ENCODE measurements around the gene FRK. TPM values are rescaled to one million over a fixed set of nuclear protein-coding genes. Genes with fewer than 3 reads are reported as not detected.

Gene FRK
- total and polyA plus RNA-seq, 2 experiments from 2014 or later: 0.45 to 0.71 TPM

DNA sequence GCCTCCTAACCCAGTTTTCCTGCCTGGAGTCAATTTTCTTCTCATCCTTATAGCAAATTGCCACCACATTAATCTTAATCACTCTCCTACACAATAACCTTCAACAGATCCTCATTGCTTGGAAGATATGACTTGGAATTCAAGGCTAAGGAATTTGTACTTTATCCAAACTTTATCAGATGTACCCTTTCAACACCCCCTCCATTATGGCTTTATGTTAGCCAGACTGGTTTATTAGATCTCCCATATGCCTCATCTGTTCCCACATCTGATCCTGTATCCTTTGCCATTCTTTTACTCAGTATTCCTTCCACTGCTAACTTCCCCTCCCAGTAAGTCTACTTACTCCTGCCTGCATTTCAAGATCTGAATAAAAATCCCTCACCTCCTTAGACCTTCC is 4.0 kb upstream of the FRK start:
- Histone ChIP-seq H3K27me3 (no peaks in the 10 kb centered on the region), H3K27ac (no peak overlapping the region), H3K9me3 (ENCODE audit: low read depth) (no peaks in the 10 kb centered on the region), H3K4me3 (no peak overlapping the region), H3K36me3 (no peaks in the 10 kb centered on the region), H3K4me1 (ENCODE audit: low read depth) (no peaks in the 10 kb centered on the region)
- TF ChIP-seq, protein P1, sequence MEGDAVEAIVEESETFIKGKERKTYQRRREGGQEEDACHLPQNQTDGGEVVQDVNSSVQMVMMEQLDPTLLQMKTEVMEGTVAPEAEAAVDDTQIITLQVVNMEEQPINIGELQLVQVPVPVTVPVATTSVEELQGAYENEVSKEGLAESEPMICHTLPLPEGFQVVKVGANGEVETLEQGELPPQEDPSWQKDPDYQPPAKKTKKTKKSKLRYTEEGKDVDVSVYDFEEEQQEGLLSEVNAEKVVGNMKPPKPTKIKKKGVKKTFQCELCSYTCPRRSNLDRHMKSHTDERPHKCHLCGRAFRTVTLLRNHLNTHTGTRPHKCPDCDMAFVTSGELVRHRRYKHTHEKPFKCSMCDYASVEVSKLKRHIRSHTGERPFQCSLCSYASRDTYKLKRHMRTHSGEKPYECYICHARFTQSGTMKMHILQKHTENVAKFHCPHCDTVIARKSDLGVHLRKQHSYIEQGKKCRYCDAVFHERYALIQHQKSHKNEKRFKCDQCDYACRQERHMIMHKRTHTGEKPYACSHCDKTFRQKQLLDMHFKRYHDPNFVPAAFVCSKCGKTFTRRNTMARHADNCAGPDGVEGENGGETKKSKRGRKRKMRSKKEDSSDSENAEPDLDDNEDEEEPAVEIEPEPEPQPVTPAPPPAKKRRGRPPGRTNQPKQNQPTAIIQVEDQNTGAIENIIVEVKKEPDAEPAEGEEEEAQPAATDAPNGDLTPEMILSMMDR (IDR thresholded peaks at IDR 0.05; ENCODE audit: low read depth, low read length): no peak
- DNase-seq (ENCODE audit: low read depth in 1 of 2, low spot score in 1 of 2): peak; percentile 1 to 53

DNA sequence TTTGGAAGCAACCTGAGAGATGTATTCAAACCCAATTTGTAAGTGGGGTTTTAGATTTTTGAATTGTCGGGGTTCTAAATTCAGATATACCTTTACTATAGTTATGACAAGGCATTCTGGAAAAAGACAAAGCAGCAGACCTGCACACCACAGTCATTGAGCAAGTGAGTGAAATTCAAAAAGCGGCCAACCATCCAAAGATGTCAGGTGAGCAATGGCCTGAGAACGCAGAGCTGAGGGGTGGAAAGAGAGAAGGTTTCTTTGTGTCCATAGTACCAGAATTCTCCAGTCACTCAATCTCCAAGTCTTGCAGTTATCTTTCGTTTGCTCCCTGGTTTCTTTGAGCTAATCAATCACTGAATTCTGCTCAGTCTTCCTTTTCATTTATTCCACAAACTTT is 1.8 kb upstream of the FRK start:
- Histone ChIP-seq H3K27ac (no peak overlapping the region), H3K36me3 (no peaks in the 10 kb centered on the region)

DNA sequence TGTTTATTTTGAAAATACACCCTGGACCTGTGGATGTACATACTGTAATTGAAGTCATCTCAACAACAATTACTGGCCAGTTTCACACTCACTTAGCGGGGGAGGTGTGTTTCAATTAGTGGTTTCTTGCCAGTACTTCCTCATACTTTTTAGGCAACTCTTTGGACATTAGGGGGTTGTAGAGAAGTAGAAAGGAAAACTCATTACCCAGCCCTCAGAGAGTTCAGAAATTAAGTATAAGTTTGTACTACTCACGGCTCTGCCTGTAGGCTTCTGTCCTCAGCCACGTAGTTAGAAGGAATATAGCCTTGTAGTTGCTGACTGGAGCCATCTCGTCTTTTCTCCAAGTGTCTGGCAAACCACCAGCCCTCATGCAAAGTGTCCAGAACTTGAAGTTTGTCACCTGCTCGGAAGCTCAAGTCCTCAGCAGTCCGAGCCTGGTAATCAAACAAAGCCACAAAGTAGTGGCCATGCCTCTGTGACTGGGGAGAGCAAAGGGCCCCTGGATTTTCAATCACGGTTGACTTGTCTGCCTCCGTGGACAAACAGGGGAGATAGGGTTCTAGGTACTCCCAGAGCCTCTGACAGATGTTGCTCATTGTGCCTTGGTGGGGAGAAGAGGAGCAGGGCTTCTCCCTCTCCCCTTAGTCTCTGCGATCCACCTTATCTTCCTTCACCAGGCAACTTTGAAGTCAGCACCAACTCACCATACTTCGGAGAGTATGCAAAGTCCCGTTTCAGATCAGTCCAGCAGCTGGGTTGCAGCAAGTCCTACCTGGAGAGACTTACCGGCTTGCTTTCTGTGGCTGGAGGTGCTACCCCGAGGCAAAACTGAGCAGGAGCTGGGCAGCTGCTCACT is 749 bp downstream of the FRK start:
- no peaks in the 10 kb centered on the region for H3K4me1 ChIP-seq (ENCODE audit: low read depth)
- H3K4me3 ChIP-seq: no peak overlapping the region
- H3K36me3 ChIP-seq: no peaks in the 10 kb centered on the region
- H3K9me3 ChIP-seq (ENCODE audit: low read depth): no peaks in the 10 kb centered on the region
- TF ChIP-seq, protein P1 (IDR thresholded peaks at IDR 0.05; ENCODE audit: low read depth, low read length): no peak
- no peak overlapping the region for H3K27ac ChIP-seq
- peak in 1 of 2 donors; percentile 49 for DNase-seq (ENCODE audit: low read depth in 1 of 2, low spot score in 1 of 2)
- no peaks in the 10 kb centered on the region for H3K27me3 ChIP-seq

More for the DNA sequence above, 1.8 kb upstream of the FRK start:
- H3K4me1 ChIP-seq (ENCODE audit: low read depth): no peaks in the 10 kb centered on the region
- TF ChIP-seq, protein P1 (IDR thresholded peaks at IDR 0.05; ENCODE audit: low read depth, low read length): no peak
- H3K4me3 ChIP-seq: no peak overlapping the region
- no peaks in the 10 kb centered on the region for H3K9me3 ChIP-seq (ENCODE audit: low read depth)
- no peak for DNase-seq (ENCODE audit: low read depth in 1 of 2, low spot score in 1 of 2)
- no peaks in the 10 kb centered on the region for H3K27me3 ChIP-seq

DNA sequence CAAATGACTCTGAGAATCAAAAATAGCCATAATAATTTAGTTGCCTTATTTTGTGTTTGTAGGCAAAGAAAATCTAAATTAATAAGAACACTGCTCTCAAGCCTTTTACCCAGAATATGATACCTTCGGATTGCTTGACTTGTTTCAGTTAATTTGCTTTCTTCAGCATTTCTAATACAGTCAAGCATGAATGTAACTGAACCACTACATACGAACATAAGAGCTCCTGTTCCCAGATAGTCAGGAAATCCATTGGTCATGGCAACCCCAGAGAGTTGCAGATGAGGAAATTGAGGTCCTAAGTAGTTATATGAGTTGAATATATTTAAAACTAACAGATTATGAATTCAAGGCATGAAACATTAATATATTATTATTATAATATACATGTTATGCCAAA is 2.9 kb downstream of the FRK start:
- Histone ChIP-seq H3K9me3 (ENCODE audit: low read depth) (no peaks in the 10 kb centered on the region), H3K27me3 (no peaks in the 10 kb centered on the region), H3K36me3 (no peaks in the 10 kb centered on the region), H3K4me1 (ENCODE audit: low read depth) (no peaks in the 10 kb centered on the region), H3K4me3 (no peak overlapping the region), H3K27ac (no peak overlapping the region)
- TF ChIP-seq, protein P1 (IDR thresholded peaks at IDR 0.05; ENCODE audit: low read depth, low read length): no peak
- DNase-seq (ENCODE audit: low read depth in 1 of 2, low spot score in 1 of 2): no peak

DNA sequence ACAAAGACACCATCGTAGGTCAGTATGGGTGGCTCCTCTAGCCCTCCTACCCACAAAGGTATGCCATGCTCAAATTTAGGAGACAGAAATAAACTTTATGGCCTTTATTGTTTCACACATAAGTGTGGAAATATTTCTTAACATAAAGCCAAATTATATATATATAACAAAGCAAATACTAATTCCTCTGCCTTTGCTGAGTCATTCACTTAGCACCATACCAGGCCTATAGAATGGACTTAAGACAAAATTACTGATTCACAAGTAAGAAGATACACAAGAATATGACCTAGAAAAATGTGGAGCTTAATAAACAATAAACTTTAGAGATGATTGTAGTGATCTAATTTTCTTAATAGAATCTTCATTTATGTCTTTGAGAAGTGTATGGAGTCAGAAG is 5.2 kb downstream of the FRK start:
- no peaks in the 10 kb centered on the region for H3K4me1 ChIP-seq (ENCODE audit: low read depth)
- H3K4me3 ChIP-seq: no peak overlapping the region
- TF ChIP-seq, protein P1 (IDR thresholded peaks at IDR 0.05; ENCODE audit: low read depth, low read length): no peak
- no peak overlapping the region for H3K27ac ChIP-seq
- DNase-seq (ENCODE audit: low read depth in 1 of 2, low spot score in 1 of 2): no peak
- no peaks in the 10 kb centered on the region for H3K36me3 ChIP-seq
- no peaks in the 10 kb centered on the region for H3K27me3 ChIP-seq
- no peaks in the 10 kb centered on the region for H3K9me3 ChIP-seq (ENCODE audit: low read depth)
